HG03025 (cell line): Measurements from ENCODE around the gene CEP128.

Source experiments
- ATAC-seq: cut with Tn5 transposase; IDR thresholded peaks from one replicate; pipeline ENCODE4 v1.9.1; 2021; ENCODE audit warnings: mild to moderate bottlenecking, moderate library complexity; ENCODE audit not compliant: unreplicated experiment, low FRiP score

The CEP128 gene

DNA sequence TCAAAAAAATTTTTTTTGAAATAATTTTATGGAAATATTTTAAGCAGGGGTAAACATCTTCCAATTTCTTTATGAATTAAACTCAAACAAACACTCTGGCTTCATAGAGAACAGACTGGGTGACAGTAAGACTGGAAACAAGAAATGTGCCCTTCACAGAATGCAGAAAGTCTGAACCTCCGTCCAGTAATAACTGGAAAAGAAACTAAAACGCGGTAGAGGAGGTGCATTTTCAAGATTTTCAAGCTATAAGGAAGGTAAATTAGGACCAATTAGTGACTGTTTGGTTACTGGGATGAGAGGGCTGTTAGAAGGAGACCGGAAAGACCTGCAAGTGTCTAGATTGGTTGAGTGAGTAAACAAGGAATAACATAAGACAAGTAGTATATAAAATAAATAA, 245.7 kb downstream of the CEP128 start:
- peak; percentile 85 for ATAC-seq

DNA sequence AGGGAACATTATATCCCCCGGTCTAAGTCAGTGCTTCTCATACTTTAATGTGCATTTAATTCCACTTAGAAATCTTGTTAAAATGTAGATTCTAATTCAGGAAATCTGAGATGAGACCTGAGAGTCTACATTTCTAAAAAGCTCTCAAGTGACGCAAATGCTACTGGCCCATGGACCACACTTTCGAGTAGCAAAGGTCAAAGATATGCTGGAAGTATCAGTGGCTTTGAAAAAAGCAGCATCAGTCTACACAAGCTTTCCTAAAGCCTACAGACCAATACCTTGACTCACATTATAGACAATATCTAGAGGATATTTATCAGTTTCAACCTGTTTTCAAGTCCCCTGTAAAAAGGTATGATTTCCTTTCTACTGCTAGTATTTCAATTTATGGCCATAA, 248.6 kb downstream of the CEP128 start:
- no peak for ATAC-seq

DNA sequence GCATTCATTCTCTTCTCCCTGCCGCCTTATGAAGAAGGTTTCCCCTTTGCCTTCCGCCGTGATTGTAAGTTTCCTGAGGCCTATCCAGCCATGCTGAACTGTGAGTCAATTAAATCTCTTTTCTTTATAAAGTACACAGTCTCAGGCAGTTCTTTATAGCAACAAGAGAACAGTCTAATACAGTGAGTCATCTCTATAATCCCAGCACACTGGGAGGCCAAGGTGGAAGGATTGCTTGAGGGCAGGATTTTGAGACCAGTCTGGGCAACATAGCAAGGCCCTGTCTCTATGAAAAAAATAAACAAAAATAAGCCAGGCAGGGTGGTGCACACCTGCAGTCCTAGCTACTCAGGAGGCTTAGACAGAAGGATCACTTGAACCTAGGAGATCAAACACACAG, 259.9 kb downstream of the CEP128 start:
- ATAC-seq, result no peak

DNA sequence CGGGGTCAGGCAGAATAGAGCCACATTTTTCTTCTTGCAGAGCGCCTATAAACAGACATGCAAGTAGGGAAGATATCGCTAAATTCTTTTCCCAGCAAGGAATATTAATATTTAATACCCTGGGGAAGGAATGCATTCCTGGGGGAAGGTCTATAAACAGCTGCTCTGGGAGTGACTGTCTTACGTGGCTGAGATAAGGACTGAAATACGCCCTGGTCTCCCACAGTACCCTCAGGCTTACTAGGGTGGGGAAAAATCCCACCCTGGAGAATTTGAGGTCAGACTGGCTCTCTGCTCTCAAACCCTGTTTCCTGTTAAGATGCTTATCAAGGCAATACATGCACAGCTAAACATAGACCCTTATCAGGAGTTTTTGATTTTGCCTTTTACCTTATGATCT, 262.3 kb downstream of the CEP128 start:
- no peak for ATAC-seq

DNA sequence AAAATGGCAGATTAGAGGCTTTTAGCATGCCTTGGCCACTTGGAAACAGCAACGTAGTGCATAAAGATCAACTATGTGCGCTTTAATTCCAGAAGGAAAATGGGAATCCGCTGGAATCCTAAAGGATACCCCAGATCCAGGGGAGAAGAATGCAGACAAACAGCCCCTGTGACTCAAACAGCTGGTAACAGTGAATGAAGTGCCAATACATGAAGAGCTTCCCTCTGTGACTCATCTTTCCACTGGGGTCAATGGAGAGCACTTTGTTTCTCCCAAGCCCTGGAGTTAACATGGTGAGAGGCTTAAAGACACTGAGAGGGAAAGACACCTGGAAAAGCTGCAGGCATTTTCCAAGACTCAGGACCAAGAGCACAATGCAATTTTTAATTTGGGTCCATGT, 263.1 kb downstream of the CEP128 start:
- ATAC-seq, result no peak

DNA sequence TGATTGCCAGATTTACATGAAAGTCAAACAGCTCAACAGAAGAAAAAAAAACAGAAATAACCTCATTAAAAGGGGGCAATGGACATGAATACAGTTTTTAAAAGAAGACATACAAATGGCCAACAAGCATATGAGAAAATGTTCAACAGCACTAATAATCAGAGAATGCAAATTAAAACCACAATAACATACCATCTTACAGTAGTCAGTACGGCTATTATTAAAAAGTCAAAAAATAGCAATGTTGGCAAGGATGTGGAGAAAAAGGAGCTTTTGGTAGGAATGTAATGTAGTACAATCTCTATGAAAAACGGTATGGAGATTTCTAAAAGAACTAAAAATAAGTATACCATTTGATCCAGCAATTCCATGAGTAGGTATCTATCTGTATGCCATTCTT, 272.1 kb downstream of the CEP128 start:
- ATAC-seq, result no peak

DNA sequence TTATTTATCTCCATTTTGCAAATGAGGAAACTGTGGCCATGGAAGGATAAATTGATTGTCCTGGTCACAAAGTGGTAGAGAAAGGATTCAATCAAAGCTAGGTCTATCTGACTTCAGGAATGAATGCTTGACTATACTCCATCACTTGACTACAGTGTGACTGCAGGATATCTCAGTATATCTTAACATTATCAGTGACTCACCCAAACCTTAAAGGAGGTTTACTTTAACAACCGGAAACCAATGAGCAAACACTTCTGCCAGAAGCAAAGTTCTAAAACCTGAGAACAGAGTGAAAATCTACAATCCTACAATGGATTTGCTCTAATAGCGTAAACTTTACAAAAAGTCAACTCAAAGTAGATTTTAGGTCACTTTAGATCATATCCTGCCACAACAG, 277.0 kb downstream of the CEP128 start:
- ATAC-seq, result no peak

DNA sequence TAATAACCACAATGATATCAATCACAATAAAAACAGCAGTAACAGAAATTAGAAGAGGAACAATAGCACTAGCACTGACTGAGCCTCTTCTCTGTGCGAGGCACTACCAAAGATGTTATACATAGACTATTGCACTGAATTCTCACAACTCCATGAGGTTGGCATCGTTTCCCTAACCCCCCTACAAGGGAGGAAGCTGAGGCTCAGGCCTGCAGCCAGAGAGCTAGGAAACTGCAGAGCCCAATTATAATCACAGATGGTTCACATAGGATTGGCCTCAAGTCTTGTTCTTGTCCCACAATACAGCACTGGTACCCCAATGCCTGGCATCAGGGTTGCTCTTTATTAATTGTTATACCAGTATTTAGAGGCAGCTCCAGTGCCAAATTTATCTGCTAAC, 278.0 kb downstream of the CEP128 start:
- ATAC-seq, result no peak

DNA sequence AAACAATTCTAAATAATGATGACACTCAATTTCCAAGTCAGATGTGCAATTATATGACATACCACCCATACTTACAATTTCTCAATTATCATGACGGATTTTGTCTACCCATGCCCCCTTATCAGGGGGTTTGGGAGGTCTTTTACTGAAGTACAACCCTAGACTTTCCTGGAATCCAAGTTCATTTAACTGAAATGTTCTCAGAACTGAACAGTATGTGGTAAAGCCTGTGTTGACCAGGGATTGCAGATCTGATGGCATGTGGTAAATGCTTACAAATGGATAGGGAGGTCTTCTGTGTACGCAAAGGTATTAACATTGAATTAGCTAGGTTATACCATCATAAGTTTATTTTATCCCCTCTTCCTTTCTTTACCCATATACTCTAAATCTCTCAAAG, 281.8 kb downstream of the CEP128 start:
- no peak for ATAC-seq

DNA sequence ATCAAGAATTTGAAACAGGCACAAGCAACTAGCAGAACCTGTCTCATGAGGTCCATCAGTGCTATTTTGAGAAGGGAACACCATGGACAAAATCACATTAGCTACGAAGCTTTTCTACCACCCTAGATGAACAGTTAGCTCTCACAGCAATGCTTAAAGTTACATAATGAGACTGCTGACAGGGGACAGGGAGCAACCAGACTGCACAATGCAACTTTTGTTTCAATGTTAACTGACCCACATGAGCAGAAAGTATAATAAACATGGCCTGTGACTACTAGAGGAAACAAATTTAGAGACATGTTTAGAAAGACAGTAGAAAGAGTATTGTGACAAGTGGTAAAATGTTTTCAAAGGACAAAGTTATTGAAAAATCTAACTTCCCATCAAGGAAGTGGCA, 282.8 kb downstream of the CEP128 start:
- no peak for ATAC-seq

DNA sequence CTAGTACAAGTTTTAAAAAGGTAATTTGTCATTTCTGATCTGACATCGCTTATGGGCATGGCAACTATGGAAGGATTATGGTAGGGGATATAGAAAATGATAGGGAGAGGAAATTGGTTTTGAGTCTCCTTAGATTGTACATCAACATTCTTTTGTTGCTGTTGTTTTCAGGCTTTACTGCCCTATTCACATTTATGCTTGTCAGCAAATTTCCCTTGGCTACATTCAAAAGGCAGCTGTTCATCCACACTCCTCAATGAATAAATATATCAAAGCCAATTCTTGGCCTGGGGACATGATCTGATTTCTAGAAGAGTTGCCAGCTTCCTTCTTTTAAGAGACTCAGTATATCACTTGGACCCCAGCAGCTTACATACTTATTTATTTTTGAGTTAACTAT, 283.4 kb downstream of the CEP128 start:
- no peak for ATAC-seq

DNA sequence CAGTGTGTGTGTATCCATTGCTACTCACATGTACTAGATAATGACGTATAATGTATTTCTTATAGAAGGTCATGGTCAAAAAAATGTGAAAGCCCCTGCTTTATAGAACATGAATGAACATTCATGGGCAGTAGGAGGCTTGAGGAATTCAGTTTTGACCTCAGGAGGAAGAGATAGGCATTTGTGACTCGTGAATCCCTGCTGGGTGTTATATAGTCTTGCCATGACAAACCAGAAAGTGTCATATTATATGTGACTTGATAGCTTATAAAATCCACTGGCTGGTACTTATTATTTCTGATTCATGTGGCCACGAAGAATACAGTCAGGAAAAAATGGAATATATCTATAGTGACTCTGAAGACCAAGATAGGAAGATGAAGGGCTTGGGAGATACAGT, 287.6 kb downstream of the CEP128 start:
- no peak for ATAC-seq

DNA sequence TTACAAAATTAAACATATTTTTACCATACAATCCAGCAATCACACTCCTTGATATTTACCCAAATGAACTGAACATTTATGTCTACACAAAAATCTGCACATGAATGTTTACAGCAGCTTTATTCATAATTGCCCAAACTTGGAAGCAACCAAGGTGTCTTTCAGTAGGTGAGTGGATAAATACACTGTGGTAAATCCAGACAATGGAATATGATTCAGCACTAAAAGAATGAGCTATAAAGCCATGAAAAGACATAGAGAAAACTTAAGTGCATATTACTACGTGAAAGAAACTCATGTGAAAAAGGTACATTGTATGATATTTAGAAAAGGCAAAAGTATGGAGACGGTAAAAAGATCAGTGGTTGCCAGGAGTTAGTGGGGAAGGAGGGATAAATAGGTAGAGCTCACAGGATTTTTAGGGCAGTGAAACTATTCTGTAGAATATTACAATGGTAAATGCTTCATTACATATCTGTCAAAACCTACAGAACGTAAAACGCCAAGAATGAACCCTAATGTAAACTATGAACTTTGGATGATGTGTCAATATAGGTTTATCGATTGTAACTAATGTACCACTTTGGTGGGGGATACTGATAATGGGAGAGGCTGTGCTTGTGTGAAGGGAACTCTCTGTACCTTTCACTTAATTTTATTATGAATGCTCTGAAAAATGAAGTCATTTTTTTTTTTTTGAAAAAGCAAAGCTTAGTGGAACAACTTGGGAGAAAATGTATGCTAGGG, 295.7 kb downstream of the CEP128 start:
- ATAC-seq, result no peak

DNA sequence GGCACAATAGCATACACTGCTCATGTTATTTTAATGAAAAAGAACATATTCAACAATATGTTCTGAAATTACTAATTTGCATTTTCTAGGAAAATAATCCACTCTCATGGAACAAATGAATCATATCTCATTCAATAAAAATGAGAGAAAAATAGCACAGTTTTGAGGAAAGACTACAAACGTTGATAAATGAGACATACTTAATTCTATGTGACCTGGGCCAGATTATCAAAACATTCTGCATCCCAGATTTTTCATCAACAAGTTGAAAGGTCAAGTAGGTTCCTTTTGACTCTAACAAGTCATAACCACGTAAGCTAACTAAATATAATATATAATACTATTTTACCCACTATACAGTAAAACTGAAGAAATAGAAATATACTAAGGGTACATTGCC, 296.7 kb downstream of the CEP128 start:
- ATAC-seq, result no peak

DNA sequence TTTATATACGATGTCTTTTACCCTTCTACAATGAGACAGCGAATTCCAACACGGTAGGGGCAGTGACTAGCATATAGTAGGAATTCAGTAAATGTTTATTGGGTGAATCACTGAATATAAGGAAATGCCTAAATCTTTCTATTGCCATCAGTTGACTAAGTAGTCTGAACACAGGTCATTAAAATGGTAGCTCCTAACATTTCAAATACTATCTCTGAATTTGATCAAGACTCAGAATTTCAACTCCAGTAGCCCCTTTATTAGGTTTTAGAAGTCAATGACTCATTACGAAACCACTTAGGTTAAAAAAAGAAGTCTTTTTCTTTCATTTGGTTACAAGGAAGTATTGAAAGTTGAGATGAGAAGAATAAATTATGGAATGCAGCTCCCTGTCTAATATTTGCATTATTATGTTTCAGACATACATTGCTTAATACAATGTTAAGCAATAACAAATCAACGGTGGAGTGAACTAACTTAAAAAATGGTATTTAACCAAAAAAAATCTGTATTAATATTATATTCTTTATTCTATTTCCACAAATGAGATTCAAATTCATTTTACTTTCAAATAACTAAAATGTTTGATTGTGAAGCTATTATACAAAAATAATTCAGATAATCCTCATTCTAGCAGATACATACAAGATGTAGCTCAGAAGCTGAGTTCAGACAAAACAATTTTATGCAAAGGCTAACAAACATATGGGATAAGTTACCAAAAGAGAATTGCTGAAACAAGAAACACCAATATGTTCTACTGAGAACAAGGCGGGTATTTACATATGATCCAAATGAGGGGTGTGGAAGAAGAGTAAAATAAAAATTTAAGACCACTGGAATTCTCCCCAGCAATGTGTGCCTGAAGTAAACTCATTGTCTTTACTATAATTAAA, 302.7 kb downstream of the CEP128 start:
- ATAC-seq, result no peak

DNA sequence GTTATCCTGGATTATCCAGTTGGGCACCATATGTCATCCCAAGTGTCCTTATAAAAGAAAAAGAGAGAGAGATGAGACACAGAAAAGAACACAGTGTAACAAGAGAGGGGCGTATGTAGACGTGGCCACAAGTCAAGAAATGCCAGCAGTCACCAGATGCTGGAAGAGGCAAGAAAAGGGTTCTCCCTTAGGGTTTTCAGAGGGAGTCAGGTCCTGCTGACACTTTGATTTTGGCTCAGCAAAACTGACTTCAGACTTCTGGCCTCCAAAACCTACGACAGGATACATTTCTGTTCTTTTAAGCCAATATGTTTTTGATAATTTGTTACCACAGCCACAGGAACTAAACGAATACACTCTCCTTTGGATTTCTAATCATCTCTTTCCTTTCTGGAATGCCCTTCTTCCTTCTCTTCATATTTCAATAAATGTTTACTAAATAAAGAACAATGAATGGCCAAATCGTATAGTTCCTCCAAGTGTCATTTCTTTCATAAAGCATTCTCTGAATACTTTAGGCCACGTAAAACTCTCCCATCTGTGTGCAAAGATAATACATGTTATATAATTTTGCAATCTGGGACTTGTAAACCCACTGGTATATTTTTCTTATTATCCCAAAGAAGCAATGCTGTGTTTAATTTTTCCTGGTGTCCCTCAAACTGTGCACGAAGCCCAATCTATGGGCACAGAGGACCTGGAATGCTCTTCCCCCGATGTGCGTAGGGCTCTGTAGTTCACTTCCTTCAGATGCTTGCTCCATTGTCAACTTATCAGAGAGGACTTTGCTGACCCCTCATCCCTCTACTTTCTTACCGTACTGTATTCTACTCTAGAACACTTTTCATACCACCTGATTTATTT, 303.6 kb downstream of the CEP128 start:
- ATAC-seq, result no peak

DNA sequence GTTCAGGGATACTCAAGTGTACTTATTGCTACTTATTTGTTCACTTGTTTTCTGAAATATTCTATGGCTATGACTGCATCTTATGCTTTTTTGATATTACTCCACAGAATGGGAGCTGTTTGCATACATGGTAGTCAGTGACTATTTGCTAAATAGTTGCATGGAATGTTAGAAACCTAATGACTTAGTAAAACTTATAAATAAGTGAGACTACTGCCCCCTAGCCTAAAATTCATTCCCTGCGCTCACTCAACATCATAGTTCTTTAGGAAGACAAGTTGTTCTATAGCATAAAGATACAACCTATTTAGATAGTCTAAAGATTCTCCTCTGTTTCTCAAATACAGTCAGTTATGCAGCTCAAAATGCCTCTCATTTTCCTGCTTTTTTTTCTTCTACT, 305.5 kb downstream of the CEP128 start:
- ATAC-seq, result no peak

DNA sequence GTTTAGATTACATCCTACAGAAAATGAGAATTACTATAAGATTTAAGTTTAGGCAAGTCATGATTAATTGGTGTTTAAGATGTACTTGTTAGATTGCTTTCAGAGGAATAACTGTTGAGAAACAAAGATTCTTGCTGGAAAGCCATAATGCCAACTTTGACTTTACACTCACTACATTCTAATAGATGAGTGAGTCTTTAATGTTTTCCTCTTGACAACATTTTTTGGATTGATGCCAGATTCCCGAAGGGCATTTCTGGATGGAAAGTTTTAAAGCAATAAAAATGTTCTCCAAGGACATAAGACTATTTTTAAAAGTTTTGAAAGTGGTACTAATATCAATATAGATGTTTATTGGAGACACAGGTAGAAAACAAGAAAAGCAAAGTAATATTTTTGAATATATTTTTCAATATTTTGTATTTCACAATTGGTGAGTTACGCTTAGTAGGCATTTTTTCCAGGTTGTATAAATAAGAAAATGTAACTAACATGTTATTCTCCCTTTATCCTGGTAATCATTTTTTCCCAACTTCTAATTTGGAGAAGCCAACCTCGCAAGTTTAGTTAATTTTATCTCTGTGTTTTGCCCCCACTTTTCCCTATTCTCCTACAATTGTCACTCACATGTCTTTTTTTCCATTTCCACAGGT, 307.3 kb downstream of the CEP128 start:
- no peak for ATAC-seq

DNA sequence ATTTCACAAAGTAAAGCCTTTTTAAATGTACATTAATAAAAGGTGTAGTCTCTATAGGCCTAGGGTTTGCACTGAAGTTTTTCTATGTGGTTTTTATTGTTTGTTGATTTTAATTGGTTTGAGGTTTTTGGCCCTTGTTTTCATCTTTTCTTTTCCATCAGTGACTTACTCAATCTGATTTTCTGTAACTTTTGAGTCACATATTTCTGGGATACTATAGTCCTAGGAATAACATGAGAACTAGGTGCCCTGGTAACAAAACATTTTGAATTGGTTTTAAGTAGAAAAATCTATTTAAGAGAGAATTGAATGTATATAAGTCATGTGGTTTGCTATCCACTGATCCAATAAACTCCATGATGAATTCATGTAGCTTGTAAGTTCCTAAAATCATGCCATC, 311.9 kb downstream of the CEP128 start:
- no peak for ATAC-seq

DNA sequence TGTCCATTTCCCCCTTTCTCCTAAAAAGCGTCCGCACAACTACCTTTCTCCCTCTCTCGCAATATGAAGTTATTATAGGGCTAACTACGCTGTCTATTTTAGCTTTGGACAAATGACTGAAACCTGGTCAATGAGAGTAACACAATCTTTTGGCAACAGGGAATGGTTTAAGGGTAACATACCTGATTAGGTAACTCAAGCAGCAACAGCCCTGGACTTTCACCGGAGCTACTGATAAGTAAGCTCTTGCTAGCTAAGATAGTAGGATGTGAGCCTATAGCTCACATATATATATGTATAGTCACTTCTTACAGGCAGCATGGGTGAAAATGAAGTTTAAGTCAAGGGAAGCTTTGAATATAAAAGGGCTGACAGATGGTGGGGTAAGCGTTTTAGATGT, 313.0 kb downstream of the CEP128 start:
- ATAC-seq, result no peak

DNA sequence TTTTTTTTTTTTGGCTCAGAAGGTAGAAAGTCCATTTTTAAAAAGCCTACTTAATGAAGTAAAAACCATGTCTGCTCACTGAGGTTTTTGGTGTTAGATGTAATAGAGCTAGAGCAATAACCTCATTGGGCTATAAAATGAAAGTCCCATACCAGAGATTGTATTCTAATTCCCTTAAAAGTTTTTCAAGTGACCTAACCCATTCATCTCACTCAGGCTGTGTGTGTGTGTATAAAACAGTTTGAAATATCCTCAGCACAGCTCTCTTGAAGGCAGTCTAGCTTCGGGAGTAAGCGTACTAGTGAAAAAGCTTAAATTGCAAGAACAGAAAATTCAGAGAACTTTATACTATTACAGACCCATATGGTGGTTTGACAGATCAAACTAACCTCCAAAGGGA, 313.8 kb downstream of the CEP128 start:
- ATAC-seq, result no peak
